ENCODE results near the gene ARHGDIG.

- TF ChIP-seq, protein P1, sequence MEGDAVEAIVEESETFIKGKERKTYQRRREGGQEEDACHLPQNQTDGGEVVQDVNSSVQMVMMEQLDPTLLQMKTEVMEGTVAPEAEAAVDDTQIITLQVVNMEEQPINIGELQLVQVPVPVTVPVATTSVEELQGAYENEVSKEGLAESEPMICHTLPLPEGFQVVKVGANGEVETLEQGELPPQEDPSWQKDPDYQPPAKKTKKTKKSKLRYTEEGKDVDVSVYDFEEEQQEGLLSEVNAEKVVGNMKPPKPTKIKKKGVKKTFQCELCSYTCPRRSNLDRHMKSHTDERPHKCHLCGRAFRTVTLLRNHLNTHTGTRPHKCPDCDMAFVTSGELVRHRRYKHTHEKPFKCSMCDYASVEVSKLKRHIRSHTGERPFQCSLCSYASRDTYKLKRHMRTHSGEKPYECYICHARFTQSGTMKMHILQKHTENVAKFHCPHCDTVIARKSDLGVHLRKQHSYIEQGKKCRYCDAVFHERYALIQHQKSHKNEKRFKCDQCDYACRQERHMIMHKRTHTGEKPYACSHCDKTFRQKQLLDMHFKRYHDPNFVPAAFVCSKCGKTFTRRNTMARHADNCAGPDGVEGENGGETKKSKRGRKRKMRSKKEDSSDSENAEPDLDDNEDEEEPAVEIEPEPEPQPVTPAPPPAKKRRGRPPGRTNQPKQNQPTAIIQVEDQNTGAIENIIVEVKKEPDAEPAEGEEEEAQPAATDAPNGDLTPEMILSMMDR (conservative IDR thresholded peaks at IDR 0.05; ENCODE audit: low read depth, low read length), result no peak
- no peak for TF ChIP-seq EZH2 (IDR thresholded peaks at IDR 0.05; ENCODE audit: borderline replicate concordance, low read depth, low read length, poor library complexity, severe bottlenecking)
Observed at GRCh38 chr16:240559-240958, 39.8 kb upstream of the ARHGDIG start.

Measured in A673 (cell line).